Smooth muscle cell (in vitro differentiated cells): ENCODE data around the gene MRPS25. TPM values are rescaled to one million over a fixed set of nuclear protein-coding genes. Genes with fewer than 3 reads are reported as not detected.

Experiments used
- DNase-seq: peaks from one replicate; lab custom pipeline; 2025; ENCODE audit not compliant: unreplicated experiment; lab: John Stamatoyannopoulos, UW
- H2AFZ ChIP-seq: fragments of 200-600 bp; sonication (generic); 2 replicates; pipeline ENCODE4 v1.6.0; 2016; ENCODE audit warnings: antibody characterized with exemption, low read depth, mild to moderate bottlenecking
- H3F3A ChIP-seq: fragments of 200-600 bp; sonication (generic); 2 replicates; pipeline ENCODE4 v1.6.0; 2017; ENCODE audit warnings: antibody characterized with exemption, low read depth
- H3K27ac ChIP-seq: fragments of 200-600 bp; sonication (generic); 2 replicates; pipeline ENCODE4 v1.5.1; 2016; ENCODE audit warnings: low read depth, mild to moderate bottlenecking
- H3K27me3 ChIP-seq: fragments of 200-600 bp; sonication (generic); 2 replicates; pipeline ENCODE4 v1.6.1; 2016; ENCODE audit warnings: low read depth, mild to moderate bottlenecking
- H3K36me3 ChIP-seq: fragments of 200-600 bp; sonication (generic); 2 replicates; pipeline ENCODE4 v1.5.1; 2016; ENCODE audit warnings: low read depth
- H3K4me1 ChIP-seq: fragments of 200-600 bp; sonication (generic); 2 replicates; pipeline ENCODE4 v1.5.1; 2016; ENCODE audit warnings: low read depth
- H3K4me2 ChIP-seq: fragments of 200-600 bp; sonication (generic); 2 replicates; pipeline ENCODE4 v1.6.0; 2016; ENCODE audit warnings: mild to moderate bottlenecking
- H3K4me3 ChIP-seq: fragments of 200-600 bp; sonication (generic); 2 replicates; pipeline ENCODE4 v1.5.1; 2016; ENCODE audit warnings: mild to moderate bottlenecking
- H3K79me2 ChIP-seq: fragments of 200-600 bp; sonication (generic); 2 replicates; pipeline ENCODE4 v1.6.0; 2016; ENCODE audit warnings: low read depth, mild to moderate bottlenecking
- H3K9ac ChIP-seq: fragments of 200-600 bp; sonication (generic); 2 replicates; pipeline ENCODE4 v1.6.0; 2016; ENCODE audit warnings: low read depth
- H3K9me3 ChIP-seq: fragments of 200-600 bp; sonication (generic); replicated peaks from 2 replicates; pipeline ENCODE4 v1.5.1; 2016; ENCODE audit warnings: low read depth
- H4K20me1 ChIP-seq: fragments of 200-600 bp; sonication (generic); 2 replicates; pipeline ENCODE4 v1.6.0; 2016; ENCODE audit warnings: low read depth
- CTCF ChIP-seq: fragments of 200-600 bp; sonication (generic); IDR thresholded peaks from 2 replicates; pipeline ENCODE4 v1.5.1; 2017; ENCODE audit warnings: borderline replicate concordance, mild to moderate bottlenecking, antibody characterized with exemption; ENCODE audit not compliant: insufficient read depth, poor library complexity, severe bottlenecking
- WGBS: methylation state at CpG from one replicate; pipeline ENCODE4 v1.1.7; 2016; ENCODE audit warnings: low lambda C conversion rate; 5-methylcytosine and 5-hydroxymethylcytosine counted together
- polyA plus RNA-seq: library from polyadenylated mRNA; unstranded; fragments of >200 nt; fragmentation: Nextera tagmentation; extraction: Ambion mirVana; gene quantifications from 2 replicates; pipeline ENCODE4 v1.2.1, GENCODE V29; 2016
- total RNA-seq: library from RNA; depleted of rRNA; stranded (reverse); fragments of >200 nt; gene quantifications from 2 replicates; pipeline ENCODE4 v1.2.3, GENCODE V29; 2014

The MRPS25 gene
- total and polyA plus RNA-seq, 2 experiments from 2014 or later = 18.9 to 22.1 TPM

GRCh38 chr3:15110206-15110605, 45.1 kb upstream of the MRPS25 start:
- no peaks in the 10 kb centered on the region for H3K79me2 ChIP-seq
- H3K27me3 ChIP-seq = no peaks in the 10 kb centered on the region
- H3K27ac ChIP-seq = no peak overlapping the region
- TF ChIP-seq CTCF = no peak
- no peaks in the 10 kb centered on the region for H3K9me3 ChIP-seq
- 73% methylated on average over 4 of the region's 4 CpGs for WGBS
- no peak overlapping the region for H3K4me3 ChIP-seq
- H3K4me1 ChIP-seq = peaks cover 4% of the 10 kb centered on the region
- H3K4me2 ChIP-seq = no peak overlapping the region
- H3K9ac ChIP-seq = no peak overlapping the region
- no peak overlapping the region for H2AFZ ChIP-seq
- H4K20me1 ChIP-seq = no peaks in the 10 kb centered on the region
- no peaks in the 10 kb centered on the region for H3F3A ChIP-seq
- DNase-seq = no peak
- no peaks in the 10 kb centered on the region for H3K36me3 ChIP-seq

- H3K36me3 ChIP-seq = no peaks in the 10 kb centered on the region
Observed at GRCh38 chr3:15108869-15109268, 43.8 kb upstream of the MRPS25 start.

GRCh38 chr3:15108082-15108545, 43.0 kb upstream of the MRPS25 start:
- WGBS = 25% methylated on average over 11 of the region's 11 CpGs
- Histone ChIP-seq H2AFZ (no peak overlapping the region), H4K20me1 (no peaks in the 10 kb centered on the region), H3K36me3 (no peaks in the 10 kb centered on the region), H3K4me3 (no peak overlapping the region), H3K4me2 (peak overlapping the region; percentile 66), H3K9me3 (no peaks in the 10 kb centered on the region), H3K27ac (no peak overlapping the region), H3K27me3 (no peaks in the 10 kb centered on the region), H3K79me2 (no peaks in the 10 kb centered on the region), H3F3A (no peaks in the 10 kb centered on the region), H3K9ac (no peak overlapping the region), H3K4me1 (no peaks in the 10 kb centered on the region)
- TF ChIP-seq CTCF = peak; percentile 88
- DNase-seq = peak; percentile 33

More at GRCh38 chr3:15108869-15109268, 43.8 kb upstream of the MRPS25 start:
- no peaks in the 10 kb centered on the region for H3K27me3 ChIP-seq
- H3K4me3 ChIP-seq = no peak overlapping the region
- H3K27ac ChIP-seq = no peak overlapping the region
- H3K79me2 ChIP-seq = no peaks in the 10 kb centered on the region
- no peaks in the 10 kb centered on the region for H3F3A ChIP-seq
- TF ChIP-seq CTCF = no peak
- DNase-seq = no peak
- no peaks in the 10 kb centered on the region for H3K9me3 ChIP-seq
- H3K4me2 ChIP-seq = no peak overlapping the region
- no peaks in the 10 kb centered on the region for H3K4me1 ChIP-seq
- no peak overlapping the region for H2AFZ ChIP-seq
- H3K9ac ChIP-seq = no peak overlapping the region
- 81% methylated on average over 4 of the region's 4 CpGs for WGBS
- no peaks in the 10 kb centered on the region for H4K20me1 ChIP-seq

GRCh38 chr3:15107075-15107947, 42.2 kb upstream of the MRPS25 start:
- H3K27ac ChIP-seq = no peak overlapping the region
- no peak for TF ChIP-seq CTCF
- H3K9me3 ChIP-seq = no peaks in the 10 kb centered on the region
- 84% methylated on average over 16 of the region's 16 CpGs for WGBS
- no peaks in the 10 kb centered on the region for H3K4me1 ChIP-seq
- no peak overlapping the region for H3K4me2 ChIP-seq
- no peak overlapping the region for H3K4me3 ChIP-seq
- H2AFZ ChIP-seq = no peak overlapping the region
- H3F3A ChIP-seq = no peaks in the 10 kb centered on the region
- no peak for DNase-seq
- H3K9ac ChIP-seq = no peak overlapping the region
- H3K79me2 ChIP-seq = no peaks in the 10 kb centered on the region
- H3K27me3 ChIP-seq = no peaks in the 10 kb centered on the region
- no peaks in the 10 kb centered on the region for H4K20me1 ChIP-seq
- H3K36me3 ChIP-seq = no peaks in the 10 kb centered on the region
